ENCODE data around the gene CNTN5. TPM values are rescaled to one million over a fixed set of nuclear protein-coding genes. Genes with fewer than 3 reads are reported as not detected.

The CNTN5 gene
- total and polyA plus RNA-seq, 2 donors (not counting 1 experiment from before 2014, with no cell fraction given), result 0.17 TPM; not detected in 1

DNA sequence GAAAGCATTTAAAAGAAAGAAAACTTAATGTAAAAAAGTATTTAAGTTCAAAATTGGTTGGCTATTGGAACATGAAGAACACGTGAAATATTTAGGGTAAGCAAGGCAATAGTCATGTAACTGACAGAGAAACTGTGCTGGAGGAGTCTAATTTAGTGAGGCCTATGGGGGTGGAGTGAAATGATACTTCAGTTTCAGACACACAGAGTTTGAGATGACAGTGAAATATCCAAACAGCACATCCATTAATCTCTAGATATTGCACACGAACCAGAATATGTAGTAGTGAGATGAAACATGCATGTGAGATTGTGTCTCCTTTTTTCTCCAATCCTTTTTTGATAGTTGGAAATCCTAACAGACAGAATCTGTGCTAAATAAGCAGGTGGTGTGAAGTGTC is 739.0 kb downstream of the CNTN5 start:
- Histone ChIP-seq H3K79me2 (ENCODE audit: control insufficient read depth, insufficient read depth, low read length) (no peaks in the 10 kb centered on the region), H3K27ac (ENCODE audit: insufficient read depth, low read length) (no peak overlapping the region), H3K36me3 (ENCODE audit: control insufficient read depth, insufficient read depth, low read length) (no peaks in the 10 kb centered on the region), H3K4me1 (ENCODE audit: control insufficient read depth, extremely low read depth, insufficient read depth, low read length) (no peaks in the 10 kb centered on the region), H3K4me3 (replicated peaks in 1 of 4; ENCODE audit: control extremely low read depth in 1 of 4, insufficient read depth in 1 of 4, low read depth in 3 of 4, low read length in 4 of 4) (no peak overlapping the region), H3K4me2 (ENCODE audit: extremely low read depth, insufficient read depth, low read length) (no peak overlapping the region), H4K20me1 (ENCODE audit: control insufficient read depth, extremely low read depth, insufficient read depth, low read length) (no peaks in the 10 kb centered on the region), H3K9ac (ENCODE audit: insufficient read depth, low read length) (no peak overlapping the region), H3K9me3 (ENCODE audit: control insufficient read depth, insufficient read depth, low read depth, low read length) (no peaks in the 10 kb centered on the region), H3K27me3 (ENCODE audit: control insufficient read depth, insufficient read depth, low read length) (no peaks in the 10 kb centered on the region), H2AFZ (ENCODE audit: low read length) (no peak overlapping the region)
- TF ChIP-seq EZH2 (IDR thresholded peaks at IDR 0.05; ENCODE audit: low read length, missing control alignments), result no peak
- DNase-seq (ENCODE audit: low read depth in 2 of 2), result no peak

DNA sequence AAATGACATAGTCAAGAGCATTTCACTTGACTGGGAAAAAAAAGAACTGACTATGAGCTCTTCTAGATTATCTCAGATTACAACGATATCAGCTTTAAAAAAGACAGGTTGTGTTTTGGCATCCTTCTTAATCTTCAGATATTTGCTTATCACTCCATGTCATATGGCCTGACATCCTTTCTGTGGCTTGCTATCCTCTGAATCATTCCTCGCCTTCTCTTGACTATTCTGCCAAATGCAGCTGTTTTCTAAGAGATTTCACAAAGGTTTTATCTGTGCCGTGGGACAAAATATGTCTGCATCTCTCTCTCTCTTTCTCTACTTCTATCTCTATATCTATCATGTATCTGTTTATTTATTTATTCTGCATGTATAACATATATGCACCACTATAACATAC is 746.1 kb downstream of the CNTN5 start:
- H3K27me3 ChIP-seq (ENCODE audit: control insufficient read depth, insufficient read depth, low read length), result no peaks in the 10 kb centered on the region
- H2AFZ ChIP-seq (ENCODE audit: low read length), result no peak overlapping the region
- no peak overlapping the region for H3K27ac ChIP-seq (ENCODE audit: insufficient read depth, low read length)
- H3K9me3 ChIP-seq (ENCODE audit: control insufficient read depth, insufficient read depth, low read depth, low read length), result no peaks in the 10 kb centered on the region
- H3K9ac ChIP-seq (ENCODE audit: insufficient read depth, low read length), result no peak overlapping the region
- no peaks in the 10 kb centered on the region for H3K4me1 ChIP-seq (ENCODE audit: control insufficient read depth, extremely low read depth, insufficient read depth, low read length)
- no peak overlapping the region for H3K4me3 ChIP-seq (replicated peaks in 1 of 4; ENCODE audit: control extremely low read depth in 1 of 4, insufficient read depth in 1 of 4, low read depth in 3 of 4, low read length in 4 of 4)
- DNase-seq (ENCODE audit: low read depth in 2 of 2), result no peak
- no peaks in the 10 kb centered on the region for H4K20me1 ChIP-seq (ENCODE audit: control insufficient read depth, extremely low read depth, insufficient read depth, low read length)
- no peaks in the 10 kb centered on the region for H3K36me3 ChIP-seq (ENCODE audit: control insufficient read depth, insufficient read depth, low read length)
- no peak for TF ChIP-seq EZH2 (IDR thresholded peaks at IDR 0.05; ENCODE audit: low read length, missing control alignments)
- TF ChIP-seq, protein P1, sequence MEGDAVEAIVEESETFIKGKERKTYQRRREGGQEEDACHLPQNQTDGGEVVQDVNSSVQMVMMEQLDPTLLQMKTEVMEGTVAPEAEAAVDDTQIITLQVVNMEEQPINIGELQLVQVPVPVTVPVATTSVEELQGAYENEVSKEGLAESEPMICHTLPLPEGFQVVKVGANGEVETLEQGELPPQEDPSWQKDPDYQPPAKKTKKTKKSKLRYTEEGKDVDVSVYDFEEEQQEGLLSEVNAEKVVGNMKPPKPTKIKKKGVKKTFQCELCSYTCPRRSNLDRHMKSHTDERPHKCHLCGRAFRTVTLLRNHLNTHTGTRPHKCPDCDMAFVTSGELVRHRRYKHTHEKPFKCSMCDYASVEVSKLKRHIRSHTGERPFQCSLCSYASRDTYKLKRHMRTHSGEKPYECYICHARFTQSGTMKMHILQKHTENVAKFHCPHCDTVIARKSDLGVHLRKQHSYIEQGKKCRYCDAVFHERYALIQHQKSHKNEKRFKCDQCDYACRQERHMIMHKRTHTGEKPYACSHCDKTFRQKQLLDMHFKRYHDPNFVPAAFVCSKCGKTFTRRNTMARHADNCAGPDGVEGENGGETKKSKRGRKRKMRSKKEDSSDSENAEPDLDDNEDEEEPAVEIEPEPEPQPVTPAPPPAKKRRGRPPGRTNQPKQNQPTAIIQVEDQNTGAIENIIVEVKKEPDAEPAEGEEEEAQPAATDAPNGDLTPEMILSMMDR (conservative IDR thresholded peaks at IDR 0.05 in 1 of 2, IDR thresholded peaks at IDR 0.05 in 1 of 2; ENCODE audit: low read depth in 1 of 2, low read length in 2 of 2), result no peak
- H3K4me2 ChIP-seq (ENCODE audit: extremely low read depth, insufficient read depth, low read length), result no peak overlapping the region
- H3K79me2 ChIP-seq (ENCODE audit: control insufficient read depth, insufficient read depth, low read length), result no peaks in the 10 kb centered on the region

DNA sequence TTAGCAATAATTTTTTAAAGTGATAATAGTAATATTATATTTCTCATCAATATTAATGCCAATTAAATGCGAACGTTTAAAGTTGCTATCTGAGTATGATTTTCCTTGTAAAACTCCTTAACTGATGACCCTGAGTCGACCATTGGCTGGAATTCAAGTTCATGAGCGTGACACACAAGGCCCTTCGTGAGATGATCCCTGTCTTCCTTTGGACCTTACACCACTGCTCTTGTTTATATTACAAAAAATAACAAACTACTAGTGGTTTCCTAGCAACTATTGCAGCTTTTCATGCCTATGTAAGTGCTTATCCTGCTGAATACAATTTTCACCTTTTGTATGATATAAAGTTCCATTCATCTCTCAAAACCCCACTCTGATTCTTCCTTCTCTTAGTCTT is 752.9 kb downstream of the CNTN5 start:
- Histone ChIP-seq H3K27me3 (ENCODE audit: control insufficient read depth, insufficient read depth, low read length) (no peaks in the 10 kb centered on the region), H3K36me3 (ENCODE audit: control insufficient read depth, insufficient read depth, low read length) (no peaks in the 10 kb centered on the region), H3K4me3 (replicated peaks in 1 of 4; ENCODE audit: control extremely low read depth in 1 of 4, insufficient read depth in 1 of 4, low read depth in 3 of 4, low read length in 4 of 4) (no peak overlapping the region), H2AFZ (ENCODE audit: low read length) (no peak overlapping the region), H3K27ac (ENCODE audit: insufficient read depth, low read length) (no peak overlapping the region), H3K4me1 (ENCODE audit: control insufficient read depth, extremely low read depth, insufficient read depth, low read length) (no peaks in the 10 kb centered on the region), H3K9ac (ENCODE audit: insufficient read depth, low read length) (no peak overlapping the region), H4K20me1 (ENCODE audit: control insufficient read depth, extremely low read depth, insufficient read depth, low read length) (no peaks in the 10 kb centered on the region), H3K79me2 (ENCODE audit: control insufficient read depth, insufficient read depth, low read length) (no peaks in the 10 kb centered on the region), H3K4me2 (ENCODE audit: extremely low read depth, insufficient read depth, low read length) (no peak overlapping the region), H3K9me3 (ENCODE audit: control insufficient read depth, insufficient read depth, low read depth, low read length) (no peaks in the 10 kb centered on the region)
- TF ChIP-seq EZH2 (IDR thresholded peaks at IDR 0.05; ENCODE audit: low read length, missing control alignments), result no peak
- TF ChIP-seq, protein P1 (conservative IDR thresholded peaks at IDR 0.05 in 1 of 2, IDR thresholded peaks at IDR 0.05 in 1 of 2; ENCODE audit: low read depth in 1 of 2, low read length in 2 of 2), result no peak
- DNase-seq (ENCODE audit: low read depth in 2 of 2), result peak; percentile 3 to 56
